Iris pigment epithelial cell (primary cell): ENCODE results near the gene PMFBP1.

Experiments
- DNase-seq: peaks from one replicate; pipeline ENCODE4 v3.0.0-alpha.2; 2011; ENCODE audit warnings: low read depth

The PMFBP1 gene, protein sequence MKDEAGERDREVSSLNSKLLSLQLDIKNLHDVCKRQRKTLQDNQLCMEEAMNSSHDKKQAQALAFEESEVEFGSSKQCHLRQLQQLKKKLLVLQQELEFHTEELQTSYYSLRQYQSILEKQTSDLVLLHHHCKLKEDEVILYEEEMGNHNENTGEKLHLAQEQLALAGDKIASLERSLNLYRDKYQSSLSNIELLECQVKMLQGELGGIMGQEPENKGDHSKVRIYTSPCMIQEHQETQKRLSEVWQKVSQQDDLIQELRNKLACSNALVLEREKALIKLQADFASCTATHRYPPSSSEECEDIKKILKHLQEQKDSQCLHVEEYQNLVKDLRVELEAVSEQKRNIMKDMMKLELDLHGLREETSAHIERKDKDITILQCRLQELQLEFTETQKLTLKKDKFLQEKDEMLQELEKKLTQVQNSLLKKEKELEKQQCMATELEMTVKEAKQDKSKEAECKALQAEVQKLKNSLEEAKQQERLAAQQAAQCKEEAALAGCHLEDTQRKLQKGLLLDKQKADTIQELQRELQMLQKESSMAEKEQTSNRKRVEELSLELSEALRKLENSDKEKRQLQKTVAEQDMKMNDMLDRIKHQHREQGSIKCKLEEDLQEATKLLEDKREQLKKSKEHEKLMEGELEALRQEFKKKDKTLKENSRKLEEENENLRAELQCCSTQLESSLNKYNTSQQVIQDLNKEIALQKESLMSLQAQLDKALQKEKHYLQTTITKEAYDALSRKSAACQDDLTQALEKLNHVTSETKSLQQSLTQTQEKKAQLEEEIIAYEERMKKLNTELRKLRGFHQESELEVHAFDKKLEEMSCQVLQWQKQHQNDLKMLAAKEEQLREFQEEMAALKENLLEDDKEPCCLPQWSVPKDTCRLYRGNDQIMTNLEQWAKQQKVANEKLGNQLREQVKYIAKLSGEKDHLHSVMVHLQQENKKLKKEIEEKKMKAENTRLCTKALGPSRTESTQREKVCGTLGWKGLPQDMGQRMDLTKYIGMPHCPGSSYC

DNA sequence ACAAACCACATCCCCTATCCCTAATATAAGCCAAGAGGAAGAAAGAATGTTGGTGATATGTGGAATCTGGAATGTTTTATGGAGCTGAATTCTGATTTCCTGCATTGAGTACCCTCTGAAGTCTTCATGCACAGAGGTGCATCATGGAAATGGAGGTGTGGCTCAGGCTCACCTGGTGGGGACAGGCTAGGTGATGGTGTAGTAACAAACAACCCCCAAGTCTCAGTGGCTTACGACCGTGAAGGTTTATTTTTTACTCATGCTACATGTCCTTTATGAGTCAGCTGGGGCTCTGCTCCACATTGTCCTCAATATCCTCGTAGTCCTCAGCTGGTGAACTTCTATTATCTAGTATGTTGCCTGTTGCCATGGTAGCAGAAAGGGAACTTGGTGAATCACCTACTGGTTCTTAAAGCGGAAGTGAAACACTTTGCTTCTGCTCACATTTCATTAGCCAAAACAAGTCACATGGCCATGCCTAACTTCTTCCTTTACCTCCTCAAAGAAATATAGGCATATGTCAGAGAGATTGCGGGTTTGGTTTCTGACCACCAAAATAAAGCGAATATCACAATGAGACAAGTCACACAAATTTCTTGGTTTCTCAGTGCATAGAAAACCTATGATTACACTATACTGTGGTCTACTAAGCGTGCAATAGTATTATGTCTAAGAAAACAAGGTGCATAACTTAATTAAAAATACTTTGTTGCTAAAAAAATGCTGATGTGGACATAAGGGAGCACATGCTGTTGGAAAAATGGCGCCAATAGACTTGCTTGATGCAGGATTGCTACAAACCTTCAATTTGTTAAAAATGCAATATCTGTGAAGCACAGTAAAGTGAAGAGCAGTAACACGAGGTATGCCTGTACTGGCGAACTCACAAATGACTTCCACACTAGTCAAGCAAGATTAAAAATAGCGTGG is at the start of gene PMFBP1:
TSS of gene PMFBP1 (minus strand) at position 51 of the 930 bp plus-strand sequence. CDS start 947 bp downstream, outside the sequence.
- DNase-seq, result peak; percentile 90

DNA sequence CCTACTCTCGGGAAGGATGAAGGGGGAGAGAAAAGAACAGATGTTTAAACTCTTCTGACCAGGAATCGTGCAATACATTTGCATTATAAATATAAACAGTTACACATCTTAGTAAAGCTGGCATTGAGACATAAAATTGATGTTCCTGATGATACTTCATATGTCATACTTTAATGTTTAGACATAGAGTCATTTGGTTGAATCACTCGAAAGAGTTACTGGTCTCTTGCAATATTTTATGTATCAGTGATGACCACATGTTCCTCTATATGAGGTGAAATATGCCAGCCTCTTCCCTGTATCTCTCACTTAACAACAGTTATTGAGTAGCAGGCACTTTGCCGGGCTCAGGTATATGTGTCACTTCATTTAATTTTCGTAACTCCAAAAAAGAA is 49.7 kb upstream of the PMFBP1 start:
- DNase-seq, result no peak

DNA sequence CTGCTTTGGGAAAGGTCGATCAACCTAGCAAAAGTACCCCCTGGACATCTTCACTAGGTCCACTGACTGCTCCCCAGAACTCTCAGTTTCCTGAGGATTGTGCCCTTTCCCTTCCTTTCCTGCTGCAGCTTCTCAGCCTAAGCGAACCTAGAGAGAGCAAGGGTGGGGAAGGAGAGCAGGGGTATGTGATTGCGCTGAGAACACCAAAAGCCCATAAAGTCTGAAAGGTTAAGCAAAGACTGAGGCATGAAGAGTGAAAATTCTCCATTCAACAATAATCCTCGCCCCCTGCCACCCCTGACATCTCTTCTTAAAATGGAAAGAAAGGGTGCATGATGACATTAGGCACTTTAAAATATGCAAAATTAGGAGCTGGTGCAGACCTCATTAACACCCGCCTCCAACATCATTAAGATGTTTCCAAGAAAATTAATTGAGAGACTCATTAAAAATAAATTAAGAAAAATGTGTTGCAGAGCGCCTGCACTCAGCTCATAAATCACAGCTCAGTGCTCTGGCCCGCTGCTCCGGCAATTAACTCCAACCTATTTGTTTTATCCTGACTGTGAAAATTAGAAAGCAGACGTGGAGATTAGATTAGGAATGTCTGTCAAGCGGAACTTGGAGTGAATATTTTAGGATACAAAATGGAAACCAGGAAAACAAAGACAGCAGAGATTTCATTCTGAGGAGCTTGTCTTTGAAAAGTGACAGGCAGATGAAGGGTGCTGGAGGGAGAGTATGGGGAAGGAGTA is 49.1 kb upstream of the PMFBP1 start:
- DNase-seq, result no peak

DNA sequence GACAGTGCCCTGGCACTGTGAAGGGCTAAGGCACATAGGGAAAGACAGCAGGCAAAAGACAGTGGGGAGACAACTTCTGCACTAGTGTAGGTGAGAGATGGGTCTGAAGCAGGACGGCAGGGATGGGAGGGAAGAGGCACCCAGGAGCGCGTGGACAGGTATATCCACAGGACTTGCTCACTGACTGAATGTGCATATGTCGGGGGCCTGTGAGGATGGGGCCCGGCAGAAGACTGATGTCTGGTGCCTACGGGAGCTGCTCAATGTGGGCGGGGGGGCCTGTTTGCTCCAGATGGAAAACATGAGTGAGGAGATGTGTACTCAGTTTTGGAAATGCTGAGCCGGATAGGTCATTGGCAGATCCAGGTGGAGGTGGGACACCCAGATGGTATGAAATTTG is 47.3 kb upstream of the PMFBP1 start:
- DNase-seq, result no peak

DNA sequence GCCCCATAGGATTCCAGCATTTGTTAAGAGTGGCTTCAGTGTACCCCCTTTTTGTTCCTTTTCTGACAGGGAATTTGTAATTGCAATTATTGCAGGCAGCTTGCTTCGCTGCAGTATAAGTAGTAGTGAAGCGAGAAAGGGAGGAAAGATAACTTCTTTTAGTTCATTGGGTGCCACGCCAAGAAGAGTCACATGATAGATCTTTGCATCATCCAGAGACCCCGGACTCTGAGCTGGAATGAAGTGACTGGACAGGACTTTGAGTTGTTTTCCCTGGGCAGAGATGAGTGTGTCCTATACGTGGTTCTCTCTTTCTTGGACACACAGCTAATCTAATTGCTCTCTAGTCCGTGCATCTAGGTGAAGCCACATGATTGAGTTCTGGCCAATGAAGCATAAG is 44.8 kb upstream of the PMFBP1 start:
- DNase-seq, result no peak

DNA sequence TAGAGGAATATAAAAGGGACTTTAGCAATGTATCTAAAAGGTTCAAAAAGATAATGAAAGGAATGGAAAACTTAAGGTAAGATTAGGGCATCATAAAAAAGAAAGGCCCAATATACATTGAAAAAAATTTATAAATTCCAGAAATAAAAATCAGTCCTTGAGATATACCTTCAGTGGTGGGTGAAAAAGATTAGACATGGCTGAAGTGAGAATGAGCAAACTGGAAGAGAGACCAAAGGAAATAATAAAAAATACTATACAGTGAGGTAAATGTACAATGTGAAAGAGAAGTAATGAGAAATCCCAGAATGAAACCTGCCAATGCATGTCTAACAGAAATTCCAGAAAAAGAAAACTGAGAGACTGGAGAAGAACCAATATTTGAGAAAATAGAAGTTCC is 42.9 kb upstream of the PMFBP1 start:
- DNase-seq, result no peak

DNA sequence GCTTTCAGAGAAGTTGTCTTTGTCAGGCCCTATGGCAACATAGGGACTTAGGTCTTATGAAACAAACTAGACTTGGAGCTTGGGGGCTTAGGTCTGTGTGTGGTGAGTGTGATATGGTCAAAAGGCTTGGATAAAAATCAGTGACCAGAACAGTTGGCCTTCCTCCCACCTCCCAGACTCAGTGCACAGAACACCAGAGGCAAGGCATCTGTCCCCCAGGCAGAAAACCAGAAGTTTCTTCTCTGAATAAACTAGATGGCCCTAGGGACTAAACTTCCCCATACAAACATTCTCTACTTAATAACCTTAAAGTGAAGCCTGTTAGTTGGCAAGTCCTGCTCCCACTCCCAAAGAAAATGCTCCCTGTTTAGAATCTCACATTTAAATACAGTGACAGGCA is 39.2 kb upstream of the PMFBP1 start:
- no peak for DNase-seq

DNA sequence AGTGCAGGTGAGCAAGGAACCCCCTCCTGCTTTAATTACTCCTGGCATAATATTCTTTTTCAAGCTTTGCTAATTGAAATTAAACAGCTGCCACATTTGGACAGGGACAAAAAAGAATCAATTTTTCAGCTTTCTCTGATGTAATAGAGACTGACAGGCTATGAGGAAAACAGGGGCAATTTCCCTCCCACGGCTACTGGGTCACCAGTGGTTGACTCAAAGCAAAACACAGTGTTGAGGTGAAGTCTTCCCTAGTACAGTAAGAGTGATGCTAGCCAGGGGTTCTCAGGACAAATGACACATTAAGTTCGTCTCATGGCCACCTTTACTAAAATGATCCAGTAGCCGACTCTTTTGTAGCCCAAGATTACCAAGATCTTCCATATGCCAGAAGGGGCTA is 38.6 kb upstream of the PMFBP1 start:
- no peak for DNase-seq

DNA sequence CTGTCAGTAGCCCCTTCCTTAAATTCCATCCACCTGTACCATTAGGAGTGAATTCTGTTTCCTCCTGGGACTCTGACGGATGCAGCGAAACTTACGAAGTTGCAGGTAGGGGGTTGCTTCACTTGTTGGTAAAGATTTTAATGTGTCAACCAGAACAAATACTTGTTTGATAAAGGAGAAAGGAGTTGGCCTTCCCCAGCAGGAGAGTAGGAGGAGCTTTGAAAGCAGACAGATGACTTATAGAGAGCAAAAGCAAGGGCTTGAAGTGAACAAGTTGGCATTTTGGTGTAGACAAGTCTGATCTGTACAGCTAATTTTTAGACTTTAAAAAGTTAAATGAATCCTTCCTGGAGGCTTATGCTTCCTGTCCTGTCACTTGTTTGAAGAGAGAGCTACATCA is 38.1 kb upstream of the PMFBP1 start:
- no peak for DNase-seq

DNA sequence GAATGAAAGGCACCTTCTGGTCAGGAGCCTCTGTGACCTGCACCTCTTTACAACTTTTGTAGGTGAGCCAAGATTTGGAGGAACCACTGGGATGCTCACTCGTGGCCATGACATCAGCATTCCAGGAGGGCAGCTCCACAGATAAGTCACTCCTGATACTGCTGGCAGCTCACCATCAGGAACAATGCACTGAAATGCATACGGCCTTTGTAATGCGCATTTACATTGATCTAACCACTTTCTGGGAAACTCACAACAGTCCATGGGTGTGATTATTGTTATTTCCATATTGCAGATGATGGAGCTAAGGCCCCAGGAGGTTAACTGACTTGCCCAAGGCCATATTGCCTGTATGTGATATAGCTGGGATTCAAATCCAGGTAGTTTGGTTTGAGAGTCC is 34.3 kb upstream of the PMFBP1 start:
- DNase-seq, result no peak

DNA sequence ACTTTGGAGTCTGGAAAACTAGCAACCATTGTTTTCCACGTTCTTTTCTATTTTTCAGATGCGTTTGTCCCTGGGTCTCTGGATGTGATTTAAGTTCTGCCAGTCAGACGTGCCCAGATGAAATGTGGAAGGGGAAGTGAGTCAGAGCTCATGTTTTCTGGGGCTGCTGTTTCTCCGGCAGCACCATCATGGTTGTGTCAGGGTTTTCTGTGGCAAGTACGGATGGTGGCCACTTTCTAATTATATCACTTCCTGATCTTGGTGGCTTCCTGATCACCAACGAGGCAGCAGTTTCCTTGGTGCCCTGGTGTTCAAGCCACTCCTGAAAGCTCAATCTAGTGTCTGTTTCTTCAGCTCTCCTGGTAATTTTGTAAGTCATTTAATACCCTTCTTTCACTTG is 31.4 kb upstream of the PMFBP1 start:
- peak; percentile 64 for DNase-seq

DNA sequence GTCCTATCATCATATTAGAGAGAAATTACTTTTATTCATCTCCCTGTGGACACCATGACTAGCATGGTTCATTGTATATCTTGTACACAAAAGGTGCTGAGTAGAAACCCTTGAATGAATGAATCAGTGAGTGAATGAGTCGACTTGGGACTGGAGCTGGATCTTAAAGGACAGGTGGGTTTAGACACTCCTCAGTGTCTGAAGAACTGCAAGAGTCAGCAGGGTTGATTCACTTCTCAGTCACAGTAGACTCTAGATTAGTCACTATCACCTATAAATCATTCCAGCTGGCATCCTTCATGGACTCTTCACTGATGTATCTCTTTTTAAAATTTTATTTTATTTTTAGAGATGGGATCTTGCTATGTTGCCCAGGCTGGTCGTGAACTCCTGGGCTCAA is 30.1 kb upstream of the PMFBP1 start:
- no peak for DNase-seq

DNA sequence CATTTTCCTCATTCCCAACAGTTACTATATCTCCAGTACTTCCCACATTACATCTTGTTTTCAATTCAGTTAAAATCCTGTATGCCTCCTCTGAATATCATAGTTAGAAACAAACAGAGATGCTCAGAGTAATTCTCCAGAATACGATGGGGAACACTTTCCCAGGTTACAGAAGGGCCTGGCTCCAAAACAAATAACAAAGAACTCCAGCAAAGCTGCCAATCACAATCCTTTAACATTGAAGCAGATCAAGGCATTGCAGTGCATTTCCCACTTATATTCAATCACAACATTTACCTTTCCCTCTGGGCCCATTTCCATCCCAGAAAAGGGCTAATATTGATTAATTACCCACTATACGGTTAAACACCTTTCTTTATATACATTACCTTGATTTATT is 29.4 kb upstream of the PMFBP1 start:
- no peak for DNase-seq

DNA sequence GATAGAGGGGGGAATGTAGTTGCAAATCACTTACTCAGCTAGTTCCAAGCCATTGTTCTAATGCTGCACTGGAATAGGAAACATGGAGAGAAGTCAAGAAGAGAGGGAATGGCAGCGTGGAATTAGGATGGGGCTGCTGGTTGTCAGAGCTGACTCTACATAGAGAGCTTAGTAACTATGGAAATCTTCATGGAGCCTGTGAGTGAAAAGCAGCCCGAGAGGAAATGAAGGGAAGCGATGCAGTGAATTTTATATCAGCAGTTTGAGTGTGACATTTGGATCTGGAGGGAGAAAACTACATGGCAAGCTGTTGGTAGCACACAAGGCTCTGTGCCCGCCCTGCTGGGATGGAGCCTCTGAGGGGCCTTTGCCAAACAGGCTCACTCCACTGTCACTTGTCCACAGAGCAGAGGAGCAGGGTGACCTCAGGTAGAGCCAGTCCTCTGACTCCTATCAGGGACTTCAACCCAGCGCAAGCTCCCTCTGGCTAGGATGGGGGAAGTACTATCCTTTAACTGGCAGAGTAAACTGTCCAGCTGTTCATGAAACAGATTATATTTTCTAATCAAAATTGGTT is 27.9 kb upstream of the PMFBP1 start:
- DNase-seq, result no peak

DNA sequence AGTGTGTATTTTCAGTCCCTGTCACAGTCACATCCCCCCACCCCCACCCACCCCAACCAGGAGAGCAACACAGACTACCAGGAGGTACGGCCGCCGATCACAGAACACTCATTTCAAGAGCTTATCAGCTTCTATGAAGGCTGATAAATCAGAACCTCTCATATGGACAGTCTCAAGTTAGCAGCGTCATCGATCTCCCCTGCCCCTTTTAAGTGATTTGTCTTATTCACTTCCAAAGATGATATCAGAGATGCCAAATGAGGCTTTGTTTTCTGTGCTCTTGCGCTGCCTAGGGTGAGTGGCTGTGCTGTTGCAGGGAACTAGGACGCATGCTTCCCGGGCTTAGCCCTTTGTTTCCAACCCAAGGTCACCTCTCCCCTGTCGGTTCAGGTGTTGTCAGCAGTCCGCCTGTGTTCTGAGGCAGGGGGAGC is 26.8 kb upstream of the PMFBP1 start:
- no peak for DNase-seq

DNA sequence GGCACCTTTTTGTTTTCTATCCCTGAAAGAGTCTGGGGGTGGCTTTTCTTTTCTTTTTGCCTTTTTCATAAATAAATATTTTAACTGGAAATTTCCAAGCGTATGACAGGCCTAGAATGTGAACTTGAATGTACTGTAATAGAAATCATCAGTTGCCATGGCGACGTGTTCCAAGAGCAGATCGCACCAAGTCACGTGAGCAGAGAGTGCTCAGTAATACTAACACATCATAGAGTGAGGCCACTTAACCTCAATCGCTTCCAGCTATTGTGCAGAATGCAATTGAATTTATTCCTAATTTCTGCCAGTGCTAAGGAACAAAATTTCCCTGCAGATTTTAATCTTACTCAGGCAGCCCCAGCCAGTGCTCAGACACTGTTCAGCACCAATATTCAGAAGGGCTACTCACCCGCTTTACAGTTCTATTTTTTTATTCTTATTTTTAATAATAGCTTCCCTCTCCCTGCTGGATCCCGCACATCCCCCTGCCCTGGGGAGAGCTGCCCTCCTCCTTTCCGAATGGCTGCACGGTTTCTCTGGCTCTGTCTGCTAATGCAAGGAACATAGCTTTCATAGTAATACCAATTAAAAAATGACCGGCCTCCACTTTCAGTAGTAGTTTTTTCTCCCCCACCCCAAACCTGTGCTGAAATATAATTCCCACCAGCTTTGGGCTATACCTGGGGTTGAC is 26.2 kb upstream of the PMFBP1 start:
- peak; percentile 94 for DNase-seq

DNA sequence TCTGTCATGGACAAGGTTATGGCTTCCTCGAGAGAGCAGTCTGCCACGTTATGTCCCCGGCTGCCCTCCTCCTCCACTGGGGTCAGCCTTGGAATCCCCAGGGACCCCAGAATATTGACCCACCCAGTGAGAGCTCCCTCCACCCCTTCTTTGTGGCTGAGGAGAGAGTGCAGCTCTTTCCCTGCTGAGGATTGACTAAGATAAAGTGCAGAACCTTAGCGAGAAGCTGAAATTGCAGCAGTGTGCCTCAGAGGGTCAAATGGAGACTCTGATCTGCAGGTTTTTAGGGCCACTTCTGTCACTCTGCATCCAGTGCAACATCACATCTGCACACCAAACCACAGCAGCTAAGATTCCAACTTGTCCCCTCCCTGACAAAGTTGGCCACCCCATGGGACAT is 25.6 kb upstream of the PMFBP1 start:
- DNase-seq, result no peak

DNA sequence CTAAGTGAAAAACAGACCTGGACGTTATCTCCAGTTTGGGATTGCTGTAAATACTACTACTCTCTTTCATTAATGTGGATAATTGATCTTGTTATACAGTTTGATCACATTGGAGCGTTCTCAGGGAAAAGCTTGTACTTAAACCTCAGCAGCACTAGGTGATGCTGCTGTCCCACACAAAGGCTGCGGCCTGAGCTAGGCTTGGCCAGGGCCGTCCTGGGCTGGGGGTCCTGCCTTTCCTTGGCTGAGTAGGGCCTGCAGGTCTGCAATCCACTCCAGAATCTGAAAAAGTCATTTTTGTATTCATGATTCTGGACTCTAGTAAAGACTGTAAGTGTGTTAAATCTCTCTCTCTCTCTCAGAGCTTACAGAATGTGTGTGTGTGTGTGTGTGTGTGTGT is 23.7 kb upstream of the PMFBP1 start:
- DNase-seq, result no peak

DNA sequence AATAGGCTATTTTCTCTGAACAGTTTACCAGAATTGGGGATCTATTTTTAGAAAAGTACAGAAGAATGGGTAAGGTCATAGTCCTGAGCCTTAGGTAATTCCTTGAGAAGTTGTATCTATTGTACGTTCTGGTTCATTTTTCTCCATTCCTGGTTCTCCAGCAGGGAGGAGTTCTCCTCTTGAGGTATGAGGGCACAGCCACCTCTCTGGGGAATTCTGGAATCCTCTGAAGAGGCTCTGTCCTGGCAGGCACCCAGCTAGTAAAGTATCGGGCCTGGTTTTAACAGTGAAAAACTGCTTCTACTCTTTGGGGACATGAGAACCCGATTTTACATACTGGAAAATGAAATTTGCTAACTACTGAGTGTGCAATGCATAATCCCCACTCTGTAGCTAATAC is 19.6 kb upstream of the PMFBP1 start:
- DNase-seq, result no peak

DNA sequence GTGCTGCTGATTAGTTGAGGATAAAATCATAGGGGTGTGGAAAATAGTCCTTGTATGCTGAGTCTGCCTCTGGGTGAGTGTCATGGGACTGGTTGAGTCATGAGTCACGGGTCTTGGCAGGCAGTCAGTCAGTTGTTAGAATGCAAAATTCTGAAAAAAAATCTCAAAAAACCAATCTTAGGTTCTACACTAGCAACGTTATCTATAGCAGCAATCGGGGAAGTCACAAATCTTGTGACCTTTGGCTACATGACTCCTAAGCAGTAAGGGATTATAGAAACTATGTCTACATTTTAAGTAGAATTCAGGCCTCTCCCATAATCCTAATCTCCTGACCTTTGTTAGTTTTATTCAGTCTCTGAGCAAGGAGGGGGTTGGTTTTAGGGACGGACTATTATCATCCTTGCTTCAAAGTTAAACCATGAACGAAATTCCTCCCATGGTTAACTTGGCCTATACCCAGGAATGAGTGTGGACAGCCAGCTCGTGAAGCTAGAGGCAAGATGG is 18.0 kb upstream of the PMFBP1 start:
- DNase-seq, result peak; percentile 90
